ENCODE measurements around the gene REG3A. TPM values are rescaled to one million over a fixed set of nuclear protein-coding genes. Genes with fewer than 3 reads are reported as not detected.

Gene REG3A
- total and polyA plus RNA-seq, 2 donors (not counting 1 experiment from before 2014, with no cell fraction given) = not detected

DNA sequence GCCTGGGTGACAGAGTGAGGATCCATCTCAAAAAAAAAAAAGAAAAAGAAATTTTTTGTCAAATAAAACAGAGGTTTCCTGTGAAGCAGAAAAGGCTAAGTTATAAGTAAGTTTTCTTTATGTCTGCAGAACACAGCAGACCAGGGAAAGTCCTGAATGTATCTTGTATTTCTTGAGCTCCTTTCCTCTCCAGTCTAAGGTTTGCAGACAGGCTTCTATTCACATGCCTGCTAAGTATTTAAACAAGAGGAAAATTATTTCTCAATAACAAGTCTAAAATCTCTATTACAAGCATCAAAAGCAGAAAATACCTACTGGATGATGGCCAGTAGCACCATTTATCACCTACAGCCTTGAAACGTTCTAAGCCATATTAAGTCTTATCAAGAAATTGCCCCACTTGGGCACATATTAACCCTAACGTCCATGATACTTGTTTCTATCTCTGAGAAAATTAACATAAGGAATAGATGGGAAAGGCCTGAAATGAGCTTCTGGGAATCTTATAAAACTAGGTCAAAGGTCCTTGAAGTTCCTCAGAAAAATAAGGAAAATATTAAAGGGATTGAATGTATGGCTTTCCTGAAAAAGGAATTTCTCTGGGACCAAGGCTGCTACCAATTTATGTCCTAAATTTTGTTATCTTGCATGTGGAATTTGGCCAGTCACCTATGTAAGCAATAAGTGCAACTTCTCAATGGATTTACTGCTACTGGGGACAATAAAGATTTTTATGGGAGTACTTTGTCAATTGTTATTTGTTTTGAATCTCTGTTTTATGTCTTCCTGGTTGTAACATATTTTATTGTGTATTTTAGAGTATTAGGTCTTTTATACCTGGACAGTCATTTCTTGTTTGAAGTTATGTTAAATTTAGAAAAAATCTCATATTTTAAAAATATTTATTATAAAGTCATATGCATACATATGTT is 42.3 kb downstream of the REG3A start:
- Histone ChIP-seq H3K4me3 (replicated peaks in 1 of 4; ENCODE audit: control extremely low read depth in 1 of 4, insufficient read depth in 1 of 4, low read depth in 3 of 4, low read length in 4 of 4) (no peak overlapping the region), H3K27me3 (ENCODE audit: control insufficient read depth, insufficient read depth, low read length) (no peaks in the 10 kb centered on the region), H4K20me1 (ENCODE audit: control insufficient read depth, extremely low read depth, insufficient read depth, low read length) (no peaks in the 10 kb centered on the region), H3K4me1 (ENCODE audit: control insufficient read depth, extremely low read depth, insufficient read depth, low read length) (no peaks in the 10 kb centered on the region), H3K9ac (ENCODE audit: insufficient read depth, low read length) (no peak overlapping the region), H3K4me2 (ENCODE audit: extremely low read depth, insufficient read depth, low read length) (no peak overlapping the region), H3K36me3 (ENCODE audit: control insufficient read depth, insufficient read depth, low read length) (no peaks in the 10 kb centered on the region), H3K27ac (ENCODE audit: insufficient read depth, low read length) (no peak overlapping the region), H3K79me2 (ENCODE audit: control insufficient read depth, insufficient read depth, low read length) (no peaks in the 10 kb centered on the region), H3K9me3 (ENCODE audit: control insufficient read depth, insufficient read depth, low read depth, low read length) (no peaks in the 10 kb centered on the region), H2AFZ (ENCODE audit: low read length) (no peak overlapping the region)
- TF ChIP-seq EZH2 (IDR thresholded peaks at IDR 0.05; ENCODE audit: low read length, missing control alignments) = no peak
- TF ChIP-seq, protein P1, sequence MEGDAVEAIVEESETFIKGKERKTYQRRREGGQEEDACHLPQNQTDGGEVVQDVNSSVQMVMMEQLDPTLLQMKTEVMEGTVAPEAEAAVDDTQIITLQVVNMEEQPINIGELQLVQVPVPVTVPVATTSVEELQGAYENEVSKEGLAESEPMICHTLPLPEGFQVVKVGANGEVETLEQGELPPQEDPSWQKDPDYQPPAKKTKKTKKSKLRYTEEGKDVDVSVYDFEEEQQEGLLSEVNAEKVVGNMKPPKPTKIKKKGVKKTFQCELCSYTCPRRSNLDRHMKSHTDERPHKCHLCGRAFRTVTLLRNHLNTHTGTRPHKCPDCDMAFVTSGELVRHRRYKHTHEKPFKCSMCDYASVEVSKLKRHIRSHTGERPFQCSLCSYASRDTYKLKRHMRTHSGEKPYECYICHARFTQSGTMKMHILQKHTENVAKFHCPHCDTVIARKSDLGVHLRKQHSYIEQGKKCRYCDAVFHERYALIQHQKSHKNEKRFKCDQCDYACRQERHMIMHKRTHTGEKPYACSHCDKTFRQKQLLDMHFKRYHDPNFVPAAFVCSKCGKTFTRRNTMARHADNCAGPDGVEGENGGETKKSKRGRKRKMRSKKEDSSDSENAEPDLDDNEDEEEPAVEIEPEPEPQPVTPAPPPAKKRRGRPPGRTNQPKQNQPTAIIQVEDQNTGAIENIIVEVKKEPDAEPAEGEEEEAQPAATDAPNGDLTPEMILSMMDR (conservative IDR thresholded peaks at IDR 0.05 in 1 of 2, IDR thresholded peaks at IDR 0.05 in 1 of 2; ENCODE audit: low read depth in 1 of 2, low read length in 2 of 2) = no peak
- no peak for DNase-seq (ENCODE audit: low read depth in 2 of 2)

GRCh38 chr2:79114797-79115494 is 44.6 kb downstream of the REG3A start:
- TF ChIP-seq, protein P1 (conservative IDR thresholded peaks at IDR 0.05 in 1 of 2, IDR thresholded peaks at IDR 0.05 in 1 of 2; ENCODE audit: low read depth in 1 of 2, low read length in 2 of 2) = no peak
- TF ChIP-seq EZH2 (IDR thresholded peaks at IDR 0.05; ENCODE audit: low read length, missing control alignments) = no peak
- H3K27ac ChIP-seq (ENCODE audit: insufficient read depth, low read length) = no peak overlapping the region
- no peaks in the 10 kb centered on the region for H3K79me2 ChIP-seq (ENCODE audit: control insufficient read depth, insufficient read depth, low read length)
- H3K27me3 ChIP-seq (ENCODE audit: control insufficient read depth, insufficient read depth, low read length) = no peaks in the 10 kb centered on the region
- no peak for DNase-seq (ENCODE audit: low read depth in 2 of 2)
- no peak overlapping the region for H3K9ac ChIP-seq (ENCODE audit: insufficient read depth, low read length)
- H3K9me3 ChIP-seq (ENCODE audit: control insufficient read depth, insufficient read depth, low read depth, low read length) = no peaks in the 10 kb centered on the region
- no peak overlapping the region for H2AFZ ChIP-seq (ENCODE audit: low read length)
- H4K20me1 ChIP-seq (ENCODE audit: control insufficient read depth, extremely low read depth, insufficient read depth, low read length) = no peaks in the 10 kb centered on the region
- no peaks in the 10 kb centered on the region for H3K36me3 ChIP-seq (ENCODE audit: control insufficient read depth, insufficient read depth, low read length)
- no peak overlapping the region for H3K4me2 ChIP-seq (ENCODE audit: extremely low read depth, insufficient read depth, low read length)
- H3K4me1 ChIP-seq (ENCODE audit: control insufficient read depth, extremely low read depth, insufficient read depth, low read length) = no peaks in the 10 kb centered on the region
- H3K4me3 ChIP-seq (replicated peaks in 1 of 4; ENCODE audit: control extremely low read depth in 1 of 4, insufficient read depth in 1 of 4, low read depth in 3 of 4, low read length in 4 of 4) = no peak overlapping the region

- no peak overlapping the region for H3K9ac ChIP-seq (ENCODE audit: insufficient read depth, low read length)
- H3K9me3 ChIP-seq (ENCODE audit: control insufficient read depth, insufficient read depth, low read depth, low read length) = no peaks in the 10 kb centered on the region
- H3K4me1 ChIP-seq (ENCODE audit: control insufficient read depth, extremely low read depth, insufficient read depth, low read length) = no peaks in the 10 kb centered on the region
- H2AFZ ChIP-seq (ENCODE audit: low read length) = no peak overlapping the region
- H3K27ac ChIP-seq (ENCODE audit: insufficient read depth, low read length) = no peak overlapping the region
- TF ChIP-seq EZH2 (IDR thresholded peaks at IDR 0.05; ENCODE audit: low read length, missing control alignments) = no peak
- TF ChIP-seq, protein P1 (conservative IDR thresholded peaks at IDR 0.05 in 1 of 2, IDR thresholded peaks at IDR 0.05 in 1 of 2; ENCODE audit: low read depth in 1 of 2, low read length in 2 of 2) = no peak
- no peaks in the 10 kb centered on the region for H3K27me3 ChIP-seq (ENCODE audit: control insufficient read depth, insufficient read depth, low read length)
- no peak overlapping the region for H3K4me2 ChIP-seq (ENCODE audit: extremely low read depth, insufficient read depth, low read length)
- no peaks in the 10 kb centered on the region for H3K79me2 ChIP-seq (ENCODE audit: control insufficient read depth, insufficient read depth, low read length)
- no peak overlapping the region for H3K4me3 ChIP-seq (replicated peaks in 1 of 4; ENCODE audit: control extremely low read depth in 1 of 4, insufficient read depth in 1 of 4, low read depth in 3 of 4, low read length in 4 of 4)
- no peaks in the 10 kb centered on the region for H4K20me1 ChIP-seq (ENCODE audit: control insufficient read depth, extremely low read depth, insufficient read depth, low read length)
- DNase-seq (ENCODE audit: low read depth in 2 of 2) = no peak
- no peaks in the 10 kb centered on the region for H3K36me3 ChIP-seq (ENCODE audit: control insufficient read depth, insufficient read depth, low read length)
These were observed 47.3 kb downstream of the REG3A start for GRCh38 chr2:79112269-79112668.

All from fibroblast of lung (primary cell).